ENCODE results near the gene SORCS1. TPM values are rescaled to one million over a fixed set of nuclear protein-coding genes. Genes with fewer than 3 reads are reported as not detected.

SORCS1 gene
- total and polyA plus RNA-seq, 3 donors from 2014 or later, result 2.6 to 9.6 (median 4.6) TPM

DNA sequence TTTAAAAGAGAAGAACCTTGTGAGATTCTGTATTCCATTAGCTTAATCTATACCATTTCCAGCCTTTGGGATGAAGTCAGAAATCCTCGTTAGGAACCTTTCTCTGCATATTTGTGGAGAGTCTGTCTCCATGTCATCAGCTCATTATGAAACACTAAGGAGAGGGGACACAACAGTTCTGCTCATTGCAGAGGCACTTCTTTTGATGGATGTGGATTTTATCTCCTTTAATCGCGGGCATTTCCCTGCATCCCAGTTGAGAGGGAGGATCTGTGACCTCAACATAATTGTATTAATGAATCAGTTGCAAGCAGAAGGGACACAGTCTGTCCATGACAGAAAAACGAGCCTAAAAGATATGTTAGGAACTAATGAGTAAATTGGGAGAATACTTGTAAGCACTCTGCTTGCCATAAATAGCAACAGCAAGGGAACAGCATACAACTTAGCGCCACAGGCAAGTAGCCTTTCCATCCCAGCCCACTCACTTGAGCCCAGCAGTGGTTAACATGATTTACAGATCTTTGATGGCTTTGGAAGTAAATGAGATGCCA, 37.9 kb downstream of the SORCS1 start:
- intact Hi-C loops (cut with DNase I; ENCODE audit: low total_unique reads), result no loop called here
- Histone ChIP-seq H3K27me3 (no peaks in the 10 kb centered on the region), H3K36me3 (ENCODE audit: low read depth, missing control alignments) (no peaks in the 10 kb centered on the region), H3K9me3 (no peaks in the 10 kb centered on the region), H3K27ac (no peak overlapping the region), H3K4me1 (no peaks in the 10 kb centered on the region), H3K4me3 (no peak overlapping the region)
- TF ChIP-seq, protein P1, sequence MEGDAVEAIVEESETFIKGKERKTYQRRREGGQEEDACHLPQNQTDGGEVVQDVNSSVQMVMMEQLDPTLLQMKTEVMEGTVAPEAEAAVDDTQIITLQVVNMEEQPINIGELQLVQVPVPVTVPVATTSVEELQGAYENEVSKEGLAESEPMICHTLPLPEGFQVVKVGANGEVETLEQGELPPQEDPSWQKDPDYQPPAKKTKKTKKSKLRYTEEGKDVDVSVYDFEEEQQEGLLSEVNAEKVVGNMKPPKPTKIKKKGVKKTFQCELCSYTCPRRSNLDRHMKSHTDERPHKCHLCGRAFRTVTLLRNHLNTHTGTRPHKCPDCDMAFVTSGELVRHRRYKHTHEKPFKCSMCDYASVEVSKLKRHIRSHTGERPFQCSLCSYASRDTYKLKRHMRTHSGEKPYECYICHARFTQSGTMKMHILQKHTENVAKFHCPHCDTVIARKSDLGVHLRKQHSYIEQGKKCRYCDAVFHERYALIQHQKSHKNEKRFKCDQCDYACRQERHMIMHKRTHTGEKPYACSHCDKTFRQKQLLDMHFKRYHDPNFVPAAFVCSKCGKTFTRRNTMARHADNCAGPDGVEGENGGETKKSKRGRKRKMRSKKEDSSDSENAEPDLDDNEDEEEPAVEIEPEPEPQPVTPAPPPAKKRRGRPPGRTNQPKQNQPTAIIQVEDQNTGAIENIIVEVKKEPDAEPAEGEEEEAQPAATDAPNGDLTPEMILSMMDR (IDR thresholded peaks at IDR 0.05), result no peak
- no peak for TF ChIP-seq POLR2A (IDR thresholded peaks at IDR 0.05)
- 50 to 63% methylated on average over 5 of the region's 5 CpGs for WGBS, 2 donors
- no peak for DNase-seq

DNA sequence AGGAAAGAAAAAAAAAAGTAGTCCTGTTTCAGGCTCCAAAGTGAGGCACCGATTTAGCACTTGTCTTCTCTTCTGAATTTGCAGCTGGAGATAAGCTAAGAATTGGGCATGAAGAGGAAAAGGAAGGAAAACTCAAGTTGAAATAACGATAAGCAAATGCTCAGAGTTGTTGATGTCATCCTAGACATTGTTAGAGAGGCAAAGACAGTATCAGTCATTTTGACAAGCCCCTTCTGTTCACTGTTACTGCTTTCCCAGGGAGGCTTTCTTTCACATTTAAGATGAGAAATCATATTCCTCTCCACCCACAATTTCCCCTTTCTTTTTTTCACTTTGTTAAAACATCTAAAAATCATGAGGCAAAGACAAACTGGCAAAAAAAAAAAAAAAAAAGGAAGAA, 41.8 kb downstream of the SORCS1 start:
- H3K4me1 ChIP-seq, result no peaks in the 10 kb centered on the region
- H3K27ac ChIP-seq, result no peak overlapping the region
- TF ChIP-seq, protein P1 (IDR thresholded peaks at IDR 0.05), result no peak
- no peak for TF ChIP-seq POLR2A (IDR thresholded peaks at IDR 0.05)
- 58 to 59% methylated on average over 2 of the region's 2 CpGs for WGBS, 2 donors
- H3K4me3 ChIP-seq, result no peak overlapping the region
- DNase-seq, result no peak
- no peaks in the 10 kb centered on the region for H3K27me3 ChIP-seq
- intact Hi-C loops (cut with DNase I; ENCODE audit: low total_unique reads), result no loop called here
- no peaks in the 10 kb centered on the region for H3K36me3 ChIP-seq (ENCODE audit: low read depth, missing control alignments)
- H3K9me3 ChIP-seq, result no peaks in the 10 kb centered on the region

DNA sequence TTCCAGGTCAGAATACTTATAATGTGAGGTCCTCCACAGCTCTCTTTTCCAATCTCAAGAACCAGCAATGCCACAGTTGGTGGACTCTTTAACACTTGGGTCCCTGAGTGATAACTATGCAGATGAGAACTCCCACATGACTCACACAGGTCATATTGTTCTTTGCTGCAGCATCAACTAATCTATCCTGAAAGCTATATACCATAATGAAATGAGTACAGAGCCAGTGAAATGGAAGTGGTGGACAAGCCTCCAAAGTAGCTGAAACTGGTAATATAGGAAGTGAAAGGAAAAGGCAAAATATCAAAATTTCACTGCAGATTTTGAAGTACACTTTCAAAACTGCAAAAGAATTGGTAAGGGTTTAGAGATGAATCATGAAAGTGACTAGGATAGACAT, 45.6 kb downstream of the SORCS1 start:
- no peaks in the 10 kb centered on the region for H3K36me3 ChIP-seq (ENCODE audit: low read depth, missing control alignments)
- no peaks in the 10 kb centered on the region for H3K4me1 ChIP-seq
- no peak overlapping the region for H3K27ac ChIP-seq
- TF ChIP-seq, protein P1 (IDR thresholded peaks at IDR 0.05), result no peak
- TF ChIP-seq POLR2A (IDR thresholded peaks at IDR 0.05), result no peak
- H3K9me3 ChIP-seq, result no peaks in the 10 kb centered on the region
- DNase-seq, result no peak
- no peak overlapping the region for H3K4me3 ChIP-seq
- no peaks in the 10 kb centered on the region for H3K27me3 ChIP-seq
- intact Hi-C loops (cut with DNase I; ENCODE audit: low total_unique reads), result no loop called here

DNA sequence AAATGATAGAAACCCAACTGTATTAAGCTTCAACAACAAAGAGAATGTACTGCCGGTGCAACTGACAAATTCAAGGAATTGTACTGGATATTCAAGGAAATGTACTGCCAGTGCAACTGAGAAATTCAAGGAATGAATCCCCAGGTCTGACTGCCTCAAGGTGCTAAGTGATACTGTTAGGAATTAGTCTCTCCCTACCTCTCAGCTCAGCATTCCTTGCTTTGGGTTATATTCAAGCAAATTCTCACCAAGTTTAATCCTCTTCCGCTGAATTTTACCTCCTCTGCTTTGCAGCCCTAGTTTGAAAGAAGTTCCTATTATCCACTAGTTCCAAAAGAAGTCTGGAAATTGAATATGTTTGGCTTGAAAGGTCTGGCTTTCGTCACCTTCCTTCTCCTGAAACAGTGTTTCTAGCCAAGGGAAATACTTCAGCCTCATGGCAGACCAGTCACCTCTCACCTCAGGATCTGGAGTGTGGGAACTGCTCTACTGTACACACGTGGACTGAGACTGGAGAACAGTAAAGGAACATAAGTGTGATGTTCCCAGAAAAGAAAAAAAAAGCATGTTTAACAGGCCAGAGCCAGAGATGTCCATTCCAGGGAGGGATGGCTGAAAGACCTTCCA, 60.4 kb downstream of the SORCS1 start:
- Histone ChIP-seq H3K27me3 (no peaks in the 10 kb centered on the region), H3K4me3 (no peak overlapping the region), H3K27ac (no peak overlapping the region), H3K36me3 (ENCODE audit: low read depth, missing control alignments) (no peaks in the 10 kb centered on the region), H3K9me3 (no peaks in the 10 kb centered on the region), H3K4me1 (no peaks in the 10 kb centered on the region)
- TF ChIP-seq, protein P1 (IDR thresholded peaks at IDR 0.05), result no peak
- TF ChIP-seq POLR2A (IDR thresholded peaks at IDR 0.05), result no peak
- intact Hi-C loops (cut with DNase I; ENCODE audit: low total_unique reads), result no loop called here
- 78 to 88% methylated on average over 4 of the region's 4 CpGs for WGBS, 2 donors
- DNase-seq, result no peak
